ENCODE results near the gene MCOLN2. TPM values are rescaled to one million over a fixed set of nuclear protein-coding genes. Genes with fewer than 3 reads are reported as not detected.
A peak's percentile ranks its signal among the peaks of the same experiment; 100 is the strongest.
"Not testable (repeated sequence)": the region's sequence is repeated elsewhere in the genome, so short reads cannot be mapped to it uniquely, and the experiment has no call there.

Gene MCOLN2
- total RNA-seq, 1 donor from 2014 or later = 10.1 TPM

- no peak for TF ChIP-seq CTCF (IDR thresholded peaks at IDR 0.05)
- intact Hi-C loops (cut with DNase I) = no loop called here
- H3K9me3 ChIP-seq = no peaks in the 10 kb centered on the region
Measured at GRCh38 chr1:84907095-84907827, 89.7 kb downstream of the MCOLN2 start.

GRCh38 chr1:84902727-84903126, 94.2 kb downstream of the MCOLN2 start:
- H3K4me3 ChIP-seq; intact Hi-C loops (cut with DNase I); H3K36me3 ChIP-seq; ATAC-seq; H3K27me3 ChIP-seq; H3K9me3 ChIP-seq; H3K27ac ChIP-seq; H3K4me1 ChIP-seq; DNase-seq: not testable (repeated sequence)

More at GRCh38 chr1:84907095-84907827, 89.7 kb downstream of the MCOLN2 start:
- Histone ChIP-seq H3K4me3 (no peak overlapping the region), H3K4me1 (no peaks in the 10 kb centered on the region), H3K36me3 (no peaks in the 10 kb centered on the region), H3K27ac (no peak overlapping the region), H3K27me3 (no peaks in the 10 kb centered on the region)
- no peak for ATAC-seq
- no peak for DNase-seq

GRCh38 chr1:84899969-84900368, 96.9 kb downstream of the MCOLN2 start:
- DNase-seq = no peak
- no peaks in the 10 kb centered on the region for H3K4me1 ChIP-seq
- no peaks in the 10 kb centered on the region for H3K36me3 ChIP-seq
- intact Hi-C loops (cut with DNase I) = no loop called here
- H3K27me3 ChIP-seq = no peaks in the 10 kb centered on the region
- TF ChIP-seq CTCF (IDR thresholded peaks at IDR 0.05) = no peak
- no peak overlapping the region for H3K4me3 ChIP-seq
- no peaks in the 10 kb centered on the region for H3K9me3 ChIP-seq
- no peak for ATAC-seq
- no peak overlapping the region for H3K27ac ChIP-seq

GRCh38 chr1:84896279-84896678, 100.6 kb downstream of the MCOLN2 start:
- Histone ChIP-seq H3K4me3 (no peak overlapping the region), H3K27ac (no peak overlapping the region), H3K9me3 (no peaks in the 10 kb centered on the region), H3K27me3 (peaks cover 35% of the 10 kb centered on the region), H3K4me1 (peaks cover 4% of the 10 kb centered on the region), H3K36me3 (no peaks in the 10 kb centered on the region)
- ATAC-seq = no peak
- no peak for DNase-seq
- intact Hi-C loops (cut with DNase I) = no loop called here
- no peak for TF ChIP-seq CTCF (IDR thresholded peaks at IDR 0.05)

GRCh38 chr1:84892705-84893618, 104.0 kb downstream of the MCOLN2 start, which contains the start of gene LPAR3:
Gene LPAR3, minus strand, starts transcription at chr1:84893206. Its CDS starts 27,086 bp downstream, at chr1:84866120.
- DNase-seq (no peak), ATAC-seq (peak; percentile 60)
- Histone ChIP-seq H3K4me1 (peaks cover 4% of the 10 kb centered on the region), H3K27ac (no peak within 1 kb of the TSS), H3K9me3 (no peaks in the 10 kb centered on the region), H3K4me3 (peak within 1 kb of the TSS; percentile 29), H3K36me3 (no peaks in the 10 kb centered on the region), H3K27me3 (peaks cover 35% of the 10 kb centered on the region)
- no peak for TF ChIP-seq CTCF (IDR thresholded peaks at IDR 0.05)
- intact Hi-C loops (cut with DNase I) = no loop called here

GRCh38 chr1:84890566-84890965, 106.3 kb downstream of the MCOLN2 start:
- Histone ChIP-seq H3K9me3 (no peaks in the 10 kb centered on the region), H3K36me3 (no peaks in the 10 kb centered on the region), H3K27me3 (peaks cover 35% of the 10 kb centered on the region), H3K4me1 (peaks cover 4% of the 10 kb centered on the region), H3K27ac (no peak overlapping the region), H3K4me3 (no peak overlapping the region)
- ATAC-seq = no peak
- DNase-seq = no peak
- intact Hi-C loops (cut with DNase I) = no loop called here
- no peak for TF ChIP-seq CTCF (IDR thresholded peaks at IDR 0.05)

All from upper lobe of right lung (tissue), 1 donor.